Brain microvascular endothelial cell (primary cell): ENCODE data around the gene SEZ6L.

ENCODE experiments used
- DNase-seq: peaks from one replicate; pipeline ENCODE4 v3.0.0-alpha.2; 2020
- H3K27ac ChIP-seq: fragments of 250-450 bp; sonication (Bioruptor Pico); 2 replicates; pipeline ENCODE4 v1.5.1; 2020; ENCODE audit warnings: mild to moderate bottlenecking, moderate library complexity
- H3K27me3 ChIP-seq: fragments of 250-450 bp; sonication (Bioruptor Pico); replicated peaks from 2 replicates; pipeline ENCODE4 v1.5.1; 2020; ENCODE audit warnings: mild to moderate bottlenecking
- H3K36me3 ChIP-seq: fragments of 250-450 bp; sonication (Bioruptor Pico); replicated peaks from 2 replicates; pipeline ENCODE4 v1.5.1; 2020; ENCODE audit warnings: mild to moderate bottlenecking
- H3K4me3 ChIP-seq: 2 replicates; pipeline ENCODE4 v1.5.1; 2011; ENCODE audit warnings: low read depth, mild to moderate bottlenecking, control low read depth, low read length, moderate library complexity
- in situ Hi-C: cut with HindIII; loops from 2 replicates; pipeline ENCODE4 v1.10.0; 2017; ENCODE audit warnings: low sequenced_read_pairs, low pct_ligation_motif_present
- TF ChIP-seq, protein P1 (sequence below): IDR thresholded peaks from 2 replicates; pipeline ENCODE4 v1.5.1; 2011; ENCODE audit warnings: low read depth, mild to moderate bottlenecking, moderate library complexity, low read length, control low read depth, inconsistent platforms; ENCODE audit errors: missing control alignments

Gene SEZ6L

GRCh38 chr22:26235792-26236487 lies 66.7 kb downstream of the SEZ6L start:
- no peak for DNase-seq
- TF ChIP-seq, protein P1, sequence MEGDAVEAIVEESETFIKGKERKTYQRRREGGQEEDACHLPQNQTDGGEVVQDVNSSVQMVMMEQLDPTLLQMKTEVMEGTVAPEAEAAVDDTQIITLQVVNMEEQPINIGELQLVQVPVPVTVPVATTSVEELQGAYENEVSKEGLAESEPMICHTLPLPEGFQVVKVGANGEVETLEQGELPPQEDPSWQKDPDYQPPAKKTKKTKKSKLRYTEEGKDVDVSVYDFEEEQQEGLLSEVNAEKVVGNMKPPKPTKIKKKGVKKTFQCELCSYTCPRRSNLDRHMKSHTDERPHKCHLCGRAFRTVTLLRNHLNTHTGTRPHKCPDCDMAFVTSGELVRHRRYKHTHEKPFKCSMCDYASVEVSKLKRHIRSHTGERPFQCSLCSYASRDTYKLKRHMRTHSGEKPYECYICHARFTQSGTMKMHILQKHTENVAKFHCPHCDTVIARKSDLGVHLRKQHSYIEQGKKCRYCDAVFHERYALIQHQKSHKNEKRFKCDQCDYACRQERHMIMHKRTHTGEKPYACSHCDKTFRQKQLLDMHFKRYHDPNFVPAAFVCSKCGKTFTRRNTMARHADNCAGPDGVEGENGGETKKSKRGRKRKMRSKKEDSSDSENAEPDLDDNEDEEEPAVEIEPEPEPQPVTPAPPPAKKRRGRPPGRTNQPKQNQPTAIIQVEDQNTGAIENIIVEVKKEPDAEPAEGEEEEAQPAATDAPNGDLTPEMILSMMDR: no peak
- in situ Hi-C loops: no loop called here

GRCh38 chr22:26236991-26237390 lies 67.7 kb downstream of the SEZ6L start:
- Histone ChIP-seq H3K36me3 (no peaks in the 10 kb centered on the region), H3K4me3 (no peak overlapping the region), H3K27ac (no peak overlapping the region), H3K27me3 (no peaks in the 10 kb centered on the region)
- no peak for DNase-seq
- TF ChIP-seq, protein P1: no peak
- in situ Hi-C loops: no loop called here

More at GRCh38 chr22:26235792-26236487, 66.7 kb downstream of the SEZ6L start:
- no peak overlapping the region for H3K4me3 ChIP-seq
- no peak overlapping the region for H3K27ac ChIP-seq
- H3K36me3 ChIP-seq: no peaks in the 10 kb centered on the region
- no peaks in the 10 kb centered on the region for H3K27me3 ChIP-seq

DNA sequence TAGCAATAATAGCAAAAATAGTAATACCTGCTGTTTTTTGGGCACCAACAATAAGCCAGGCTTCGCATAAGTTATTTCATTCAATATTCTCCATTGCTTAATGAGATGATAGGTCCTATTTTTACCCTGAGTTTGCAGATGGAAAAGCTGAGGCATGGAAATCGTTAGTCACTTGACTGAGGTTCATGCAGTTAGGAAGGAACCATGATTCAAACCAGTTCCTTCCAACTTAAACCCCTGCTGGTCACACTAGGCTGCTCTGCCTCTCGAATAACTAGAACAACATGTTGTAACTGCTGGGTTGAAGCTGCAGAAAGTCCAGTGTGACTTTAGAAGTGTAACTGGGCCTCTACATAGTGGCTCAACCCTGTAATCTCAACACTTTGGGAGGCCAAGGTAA lies 69.3 kb downstream of the SEZ6L start:
- no peak for DNase-seq
- Histone ChIP-seq H3K4me3 (no peak overlapping the region), H3K36me3 (no peaks in the 10 kb centered on the region), H3K27me3 (no peaks in the 10 kb centered on the region), H3K27ac (no peak overlapping the region)
- TF ChIP-seq, protein P1: no peak
- in situ Hi-C loops: no loop called here

DNA sequence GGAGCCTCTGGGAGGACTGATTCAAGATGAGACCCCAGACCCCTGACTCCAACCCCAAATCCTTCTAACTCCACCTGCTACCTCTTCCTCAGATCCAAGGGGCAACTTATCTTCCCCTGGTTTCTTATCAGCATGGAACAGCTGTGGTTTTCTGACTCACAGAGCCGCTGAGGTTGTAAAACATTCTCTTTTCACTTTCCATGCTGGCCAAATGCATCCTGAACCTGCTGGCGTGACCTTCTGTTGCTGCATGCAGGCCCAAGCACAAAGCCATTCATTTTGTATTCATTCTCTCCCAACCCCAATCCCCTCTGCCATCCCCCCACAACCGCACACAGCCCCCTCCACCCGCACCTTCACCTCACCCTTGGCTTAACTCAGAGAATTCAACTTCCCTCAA lies 70.3 kb downstream of the SEZ6L start:
- no peak overlapping the region for H3K27ac ChIP-seq
- H3K36me3 ChIP-seq: no peaks in the 10 kb centered on the region
- H3K27me3 ChIP-seq: no peaks in the 10 kb centered on the region
- DNase-seq: no peak
- no peak overlapping the region for H3K4me3 ChIP-seq
- TF ChIP-seq, protein P1: no peak
- in situ Hi-C loops: no loop called here

DNA sequence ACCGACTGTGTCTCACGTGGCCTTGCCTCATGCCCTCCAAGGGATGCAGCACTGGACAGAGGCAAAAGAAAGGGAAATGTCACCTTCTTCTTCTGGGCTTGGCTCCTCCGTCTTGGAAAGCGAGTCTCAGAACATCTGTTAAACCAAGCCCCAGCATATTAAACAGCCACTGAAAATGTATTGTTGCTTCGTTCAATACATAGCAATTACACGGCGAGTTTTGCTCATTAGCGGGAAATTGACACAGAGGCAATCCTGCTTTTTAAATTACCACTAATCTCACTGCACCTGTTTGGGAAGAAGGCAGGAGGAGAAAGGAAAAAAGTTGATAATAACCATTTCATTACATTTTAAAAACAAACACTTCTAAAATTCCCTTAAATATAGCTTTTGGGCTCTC lies 72.1 kb downstream of the SEZ6L start:
- in situ Hi-C loops: no loop called here
- TF ChIP-seq, protein P1: no peak
- H3K27me3 ChIP-seq: no peaks in the 10 kb centered on the region
- no peak overlapping the region for H3K4me3 ChIP-seq
- H3K27ac ChIP-seq: no peak overlapping the region
- DNase-seq: no peak
- no peaks in the 10 kb centered on the region for H3K36me3 ChIP-seq

DNA sequence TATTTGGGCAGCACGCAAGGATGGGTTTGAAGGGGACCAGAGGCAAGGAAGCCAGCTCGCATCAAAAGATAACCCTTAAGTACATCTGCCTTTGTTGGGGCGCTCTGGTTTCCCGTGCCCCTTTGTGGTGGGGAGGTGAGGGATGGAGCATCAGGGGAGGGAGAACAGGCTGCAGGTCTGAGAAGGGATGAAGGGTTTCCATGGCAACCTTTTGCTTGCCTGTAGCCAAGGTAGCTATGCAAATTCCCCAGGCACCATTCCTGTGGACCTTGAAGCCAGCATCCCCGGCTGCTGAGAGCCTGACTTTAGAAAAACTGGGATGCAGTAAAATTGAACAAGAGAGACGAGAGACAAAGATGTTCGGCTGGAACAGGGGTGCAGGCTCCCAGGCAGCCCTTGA lies 75.7 kb downstream of the SEZ6L start:
- no peak for DNase-seq
- no peak overlapping the region for H3K4me3 ChIP-seq
- H3K27me3 ChIP-seq: no peaks in the 10 kb centered on the region
- in situ Hi-C loops: no loop called here
- no peaks in the 10 kb centered on the region for H3K36me3 ChIP-seq
- TF ChIP-seq, protein P1: no peak
- H3K27ac ChIP-seq: no peak overlapping the region
